ENCODE measurements around the gene IMPDH1.
A peak's percentile ranks its signal among the peaks of the same experiment; 100 is the strongest.

IMPDH1 gene

DNA sequence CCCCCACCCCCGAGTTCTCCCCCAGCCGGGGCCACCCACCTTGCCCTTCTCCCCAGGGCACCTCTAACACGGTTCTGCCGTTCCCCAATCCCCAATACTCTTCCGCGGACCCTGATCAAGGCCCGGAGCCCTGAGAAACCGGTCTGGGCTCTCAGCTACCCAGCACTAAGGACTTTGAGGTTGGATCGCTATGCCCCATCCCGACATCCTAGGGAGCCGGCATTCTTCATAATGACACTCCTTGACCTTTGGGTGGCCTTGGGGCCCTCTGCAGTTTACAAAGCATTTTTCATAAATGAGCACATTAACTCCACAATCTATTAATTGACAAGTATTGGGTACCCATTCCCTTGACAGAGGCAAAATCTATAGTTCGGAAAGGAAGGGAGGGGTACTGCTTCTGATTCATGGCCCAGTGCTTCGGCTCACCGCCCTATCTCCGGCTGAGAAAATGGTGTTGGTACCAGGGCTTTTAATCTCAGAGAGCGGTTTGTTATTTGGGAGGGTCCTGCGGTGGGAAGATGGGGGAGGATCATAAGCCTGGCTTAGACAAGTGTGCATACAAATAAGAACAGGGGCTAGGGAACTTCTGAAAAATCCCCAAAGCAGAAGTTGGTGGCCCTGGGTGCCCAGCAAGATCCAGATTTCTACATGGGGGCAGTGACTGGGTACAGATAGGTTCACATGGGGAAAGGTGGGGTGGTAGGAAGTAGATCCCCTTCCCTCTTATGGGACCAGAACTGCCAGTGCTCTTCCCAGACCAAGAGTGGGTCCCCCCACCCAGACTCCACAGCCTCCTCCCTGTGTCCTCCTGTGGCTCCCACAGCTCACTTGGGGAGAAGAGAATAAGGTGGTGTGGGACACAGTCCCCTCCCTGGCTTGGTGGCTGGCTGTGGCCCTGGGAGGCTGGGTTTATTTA, 3.2 kb downstream of the IMPDH1 start:
- peak overlapping the region; percentile 89 for H3K27ac ChIP-seq
- no peak for DNase-seq (ENCODE audit: low spot score)
- ChIA-PET CTCF (no interaction called here), POLR2A (ENCODE audit: low non-redundant PET) (no interaction called here)
- TF ChIP-seq, protein P1, sequence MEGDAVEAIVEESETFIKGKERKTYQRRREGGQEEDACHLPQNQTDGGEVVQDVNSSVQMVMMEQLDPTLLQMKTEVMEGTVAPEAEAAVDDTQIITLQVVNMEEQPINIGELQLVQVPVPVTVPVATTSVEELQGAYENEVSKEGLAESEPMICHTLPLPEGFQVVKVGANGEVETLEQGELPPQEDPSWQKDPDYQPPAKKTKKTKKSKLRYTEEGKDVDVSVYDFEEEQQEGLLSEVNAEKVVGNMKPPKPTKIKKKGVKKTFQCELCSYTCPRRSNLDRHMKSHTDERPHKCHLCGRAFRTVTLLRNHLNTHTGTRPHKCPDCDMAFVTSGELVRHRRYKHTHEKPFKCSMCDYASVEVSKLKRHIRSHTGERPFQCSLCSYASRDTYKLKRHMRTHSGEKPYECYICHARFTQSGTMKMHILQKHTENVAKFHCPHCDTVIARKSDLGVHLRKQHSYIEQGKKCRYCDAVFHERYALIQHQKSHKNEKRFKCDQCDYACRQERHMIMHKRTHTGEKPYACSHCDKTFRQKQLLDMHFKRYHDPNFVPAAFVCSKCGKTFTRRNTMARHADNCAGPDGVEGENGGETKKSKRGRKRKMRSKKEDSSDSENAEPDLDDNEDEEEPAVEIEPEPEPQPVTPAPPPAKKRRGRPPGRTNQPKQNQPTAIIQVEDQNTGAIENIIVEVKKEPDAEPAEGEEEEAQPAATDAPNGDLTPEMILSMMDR (conservative IDR thresholded peaks at IDR 0.05; ENCODE audit: low read depth): no peak

- DNase-seq (ENCODE audit: low spot score): peak; percentile 67
- CTCF ChIA-PET: interaction anchor here (1.0 to 1.1 kb wide), 2 partner anchors 18 to 58 kb away, joined by 3 to 4 read pairs; no protein-coding TSS in a partner anchor
- peak overlapping the region; percentile 89 for H3K27ac ChIP-seq
- TF ChIP-seq, protein P1 (conservative IDR thresholded peaks at IDR 0.05; ENCODE audit: low read depth): no peak
- POLR2A ChIA-PET (ENCODE audit: low non-redundant PET): no interaction called here
These were observed 4.1 kb downstream of the IMPDH1 start for GRCh38 chr7:128405471-128406313.

- H3K27ac ChIP-seq: peak overlapping the region; percentile 89
- ChIA-PET POLR2A (ENCODE audit: low non-redundant PET) (no interaction called here), CTCF (interaction anchor here (0.8 to 1.1 kb wide), 4 partner anchors 18 to 57 kb away, joined by 3 to 4 read pairs (median 4); no protein-coding TSS in a partner anchor)
- DNase-seq (ENCODE audit: low spot score): no peak
- TF ChIP-seq, protein P1 (conservative IDR thresholded peaks at IDR 0.05; ENCODE audit: low read depth): peak; percentile 33
These were observed 4.8 kb downstream of the IMPDH1 start for GRCh38 chr7:128404886-128405470.

- H3K27ac ChIP-seq: peak overlapping the region; percentile 89
These were observed 5.6 kb downstream of the IMPDH1 start for GRCh38 chr7:128404143-128404681.

GRCh38 chr7:128403676-128404075, 6.1 kb downstream of the IMPDH1 start:
- POLR2A ChIA-PET (ENCODE audit: low non-redundant PET): no interaction called here
- CTCF ChIA-PET: interaction anchor here (0.6 to 0.9 kb wide), 2 partner anchors 23 to 52 kb away, joined by 3 to 4 read pairs; partner anchors contain the start of gene HILPDA
- TF ChIP-seq, protein P1 (conservative IDR thresholded peaks at IDR 0.05; ENCODE audit: low read depth): no peak

More at GRCh38 chr7:128404143-128404681, 5.6 kb downstream of the IMPDH1 start:
- CTCF ChIA-PET: interaction anchor here (0.8 to 1.1 kb wide), 4 partner anchors 17 to 57 kb away, joined by 3 to 4 read pairs (median 4); no protein-coding TSS in a partner anchor
- POLR2A ChIA-PET (ENCODE audit: low non-redundant PET): no interaction called here
- DNase-seq (ENCODE audit: low spot score): no peak
- TF ChIP-seq, protein P1 (conservative IDR thresholded peaks at IDR 0.05; ENCODE audit: low read depth): no peak

More at GRCh38 chr7:128403676-128404075, 6.1 kb downstream of the IMPDH1 start:
- H3K27ac ChIP-seq: peak overlapping the region; percentile 89
- DNase-seq (ENCODE audit: low spot score): no peak
